NB4 (cell line): ENCODE measurements around the gene FERMT2.

Experiments used
- DNase-seq: peaks from one replicate; pipeline ENCODE4 v3.0.0; 2010; ENCODE audit warnings: low read depth
- H3K4me3 ChIP-seq: one replicate; pipeline ENCODE4 v1.5.1; 2011; ENCODE audit warnings: mild to moderate bottlenecking, low read depth, low read length, moderate library complexity
- CTCF ChIP-seq: IDR thresholded peaks from one replicate; pipeline ENCODE4 v1.5.1; 2012; ENCODE audit warnings: low read depth, low read length
- MYC ChIP-seq: IDR thresholded peaks from 2 replicates; pipeline ENCODE4 v1.6.1; 2011; ENCODE audit warnings: low read depth, low read length
- POLR2A ChIP-seq: IDR thresholded peaks from 2 replicates; pipeline ENCODE4 v1.6.1; 2011; ENCODE audit warnings: mild to moderate bottlenecking; ENCODE audit not compliant: insufficient read length; ENCODE audit errors: extremely low read depth
- TF ChIP-seq, protein P1 (sequence below): IDR thresholded peaks from 2 replicates; pipeline ENCODE4 v1.6.1; 2011; ENCODE audit warnings: low read depth, low read length

The FERMT2 gene

GRCh38 chr14:52988139-52988538 is 37.3 kb upstream of the FERMT2 start:
- TF ChIP-seq CTCF, result no peak
- TF ChIP-seq MYC, result no peak
- TF ChIP-seq, protein P1, sequence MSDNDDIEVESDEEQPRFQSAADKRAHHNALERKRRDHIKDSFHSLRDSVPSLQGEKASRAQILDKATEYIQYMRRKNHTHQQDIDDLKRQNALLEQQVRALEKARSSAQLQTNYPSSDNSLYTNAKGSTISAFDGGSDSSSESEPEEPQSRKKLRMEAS, result no peak
- no peak for TF ChIP-seq POLR2A
- no peak overlapping the region for H3K4me3 ChIP-seq
- DNase-seq, result no peak

GRCh38 chr14:52987514-52987913 is 36.7 kb upstream of the FERMT2 start:
- DNase-seq, result no peak
- H3K4me3 ChIP-seq, result no peak overlapping the region
- TF ChIP-seq POLR2A, result no peak
- TF ChIP-seq MYC, result no peak
- TF ChIP-seq, protein P1, result no peak
- no peak for TF ChIP-seq CTCF

- TF ChIP-seq POLR2A, result no peak
- DNase-seq, result no peak
- H3K4me3 ChIP-seq, result no peak overlapping the region
Observed at GRCh38 chr14:52987042-52987441, 36.2 kb upstream of the FERMT2 start.

DNA sequence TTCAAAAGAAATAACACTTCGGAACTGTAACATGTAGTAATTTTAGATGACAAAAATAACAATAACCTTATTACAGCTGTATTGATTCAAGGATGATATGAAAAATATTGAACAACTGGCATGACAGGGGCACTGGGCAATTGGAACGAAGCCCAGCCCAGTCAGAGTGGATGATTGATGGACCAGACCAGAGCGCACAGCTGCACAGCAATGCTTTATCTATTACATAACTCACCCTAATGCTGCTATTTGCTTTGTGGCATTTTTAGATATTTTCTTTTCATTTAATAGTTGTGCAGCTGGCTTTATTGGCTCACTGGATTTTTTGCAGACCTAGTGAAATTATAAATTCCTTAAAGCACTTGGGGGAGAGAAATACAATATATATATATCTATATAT is 26.9 kb upstream of the FERMT2 start:
- TF ChIP-seq CTCF (no peak), POLR2A (no peak), MYC (no peak)
- TF ChIP-seq, protein P1, result no peak
- DNase-seq, result no peak
- no peak overlapping the region for H3K4me3 ChIP-seq

DNA sequence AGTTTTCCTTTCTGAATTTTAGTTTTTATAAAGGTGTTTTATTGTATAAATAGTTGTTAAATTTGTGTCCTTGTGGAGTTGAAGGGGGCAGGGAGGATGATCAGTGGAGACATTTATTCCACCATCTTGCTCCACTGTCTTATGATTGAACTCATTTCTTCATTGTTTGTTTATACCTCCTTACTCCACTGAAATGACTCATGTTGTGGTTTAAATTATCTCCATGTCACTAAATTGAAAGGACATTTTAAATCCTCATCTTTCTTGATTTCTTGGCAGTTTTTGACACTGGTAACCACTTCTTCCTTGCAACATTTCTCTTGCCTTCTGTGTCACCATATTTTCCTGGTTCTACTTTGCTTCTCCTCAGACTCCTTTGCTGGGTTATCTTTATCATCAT is 23.6 kb upstream of the FERMT2 start:
- no peak overlapping the region for H3K4me3 ChIP-seq
- TF ChIP-seq CTCF (no peak), MYC (no peak), POLR2A (no peak)
- TF ChIP-seq, protein P1, result no peak
- no peak for DNase-seq

GRCh38 chr14:52961060-52961639 is 10.3 kb upstream of the FERMT2 start:
- no peak overlapping the region for H3K4me3 ChIP-seq
- DNase-seq, result peak; percentile 50
- TF ChIP-seq, protein P1, result no peak
- TF ChIP-seq CTCF, result peak; percentile 41
- TF ChIP-seq POLR2A, result no peak
- no peak for TF ChIP-seq MYC
